ENCODE data around the gene NLGN1. TPM values are rescaled to one million over a fixed set of nuclear protein-coding genes. Genes with fewer than 3 reads are reported as not detected.

The NLGN1 gene
- total and polyA plus RNA-seq, 12 donors: 0.13 to 3.7 (median 0.84) TPM

DNA sequence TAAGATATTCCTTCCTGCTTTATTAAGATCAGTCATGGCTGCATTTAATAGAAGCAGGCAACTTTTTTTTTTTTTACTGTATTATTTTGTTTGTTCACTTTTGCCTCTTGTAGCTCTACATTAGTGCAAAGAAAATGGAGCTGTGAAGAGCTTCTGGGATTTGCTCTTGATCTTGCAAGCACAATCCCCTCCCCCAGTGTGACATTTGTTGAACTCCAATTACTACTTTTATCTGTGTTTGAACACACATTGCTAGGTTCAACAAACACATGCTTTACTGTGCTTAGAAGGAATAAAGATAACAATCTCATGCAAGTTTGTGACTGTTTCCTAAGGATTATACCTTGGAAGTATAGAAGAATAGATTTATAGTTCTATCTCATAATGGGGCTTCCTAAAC, 648.8 kb downstream of the NLGN1 start:
- intact Hi-C loops (cut with DNase I): no loop called here
- H3K27ac ChIP-seq: no peak overlapping the region
- H3K4me1 ChIP-seq (replicated peaks in 1 of 2): no peaks in the 10 kb centered on the region
- no peak overlapping the region for H3K4me3 ChIP-seq
- no peaks in the 10 kb centered on the region for H3K9me3 ChIP-seq (replicated peaks in 1 of 3)
- H3K36me3 ChIP-seq (replicated peaks in 1 of 2): no peaks in the 10 kb centered on the region
- H3K27me3 ChIP-seq: no peaks in the 10 kb centered on the region
- DNase-seq: no peak
- no peak for TF ChIP-seq CTCF (IDR thresholded peaks at IDR 0.05)
- no peak for TF ChIP-seq POLR2A (IDR thresholded peaks at IDR 0.05)

- intact Hi-C loops (cut with DNase I): no loop called here
Measured at GRCh38 chr3:174049472-174049871, 651.9 kb downstream of the NLGN1 start.

GRCh38 chr3:174051191-174051590, 653.6 kb downstream of the NLGN1 start:
- DNase-seq: no peak
- TF ChIP-seq POLR2A (IDR thresholded peaks at IDR 0.05) (no peak), CTCF (IDR thresholded peaks at IDR 0.05) (no peak)
- intact Hi-C loops (cut with DNase I): no loop called here
- H3K9me3 ChIP-seq (replicated peaks in 1 of 3): no peaks in the 10 kb centered on the region
- H3K4me1 ChIP-seq (replicated peaks in 1 of 2): no peaks in the 10 kb centered on the region
- H3K4me3 ChIP-seq: no peak overlapping the region
- no peaks in the 10 kb centered on the region for H3K36me3 ChIP-seq (replicated peaks in 1 of 2)
- no peaks in the 10 kb centered on the region for H3K27me3 ChIP-seq
- WGBS, 4 donors: 79 to 87% (median 83%) methylated on average over 5 of the region's 5 CpGs
- no peak overlapping the region for H3K27ac ChIP-seq

More at GRCh38 chr3:174049472-174049871, 651.9 kb downstream of the NLGN1 start:
- no peak for DNase-seq
- Histone ChIP-seq H3K36me3 (replicated peaks in 1 of 2) (no peaks in the 10 kb centered on the region), H3K9me3 (replicated peaks in 1 of 3) (no peaks in the 10 kb centered on the region), H3K4me1 (replicated peaks in 1 of 2) (no peaks in the 10 kb centered on the region), H3K27ac (no peak overlapping the region), H3K4me3 (no peak overlapping the region), H3K27me3 (no peaks in the 10 kb centered on the region)
- TF ChIP-seq CTCF (IDR thresholded peaks at IDR 0.05): no peak
- TF ChIP-seq POLR2A (IDR thresholded peaks at IDR 0.05): no peak
- 58 to 67% (median 62%) methylated on average over 3 of the region's 3 CpGs for WGBS, 4 donors

- TF ChIP-seq POLR2A (IDR thresholded peaks at IDR 0.05): no peak
- TF ChIP-seq CTCF (IDR thresholded peaks at IDR 0.05): no peak
- no peak overlapping the region for H3K27ac ChIP-seq
- no peaks in the 10 kb centered on the region for H3K4me1 ChIP-seq (replicated peaks in 1 of 2)
- WGBS, 4 donors: 78 to 86% (median 81%) methylated on average over 4 of the region's 4 CpGs
- no peak for DNase-seq
- peaks cover 0 to 5% (median 0%) of the 10 kb centered on the region in 3 donors for H3K9me3 ChIP-seq (replicated peaks in 1 of 3)
- no peaks in the 10 kb centered on the region for H3K36me3 ChIP-seq (replicated peaks in 1 of 2)
- H3K27me3 ChIP-seq: no peaks in the 10 kb centered on the region
- no peak overlapping the region for H3K4me3 ChIP-seq
- intact Hi-C loops (cut with DNase I): no loop called here
Measured at GRCh38 chr3:174058804-174059203, 661.3 kb downstream of the NLGN1 start.
